ENCODE measurements around the gene OBSCN. TPM values are rescaled to one million over a fixed set of nuclear protein-coding genes. Genes with fewer than 3 reads are reported as not detected.
A peak's percentile ranks its signal among the peaks of the same experiment; 100 is the strongest.

OBSCN gene
- total RNA-seq, 1 donor from 2014 or later = 15.2 TPM

DNA sequence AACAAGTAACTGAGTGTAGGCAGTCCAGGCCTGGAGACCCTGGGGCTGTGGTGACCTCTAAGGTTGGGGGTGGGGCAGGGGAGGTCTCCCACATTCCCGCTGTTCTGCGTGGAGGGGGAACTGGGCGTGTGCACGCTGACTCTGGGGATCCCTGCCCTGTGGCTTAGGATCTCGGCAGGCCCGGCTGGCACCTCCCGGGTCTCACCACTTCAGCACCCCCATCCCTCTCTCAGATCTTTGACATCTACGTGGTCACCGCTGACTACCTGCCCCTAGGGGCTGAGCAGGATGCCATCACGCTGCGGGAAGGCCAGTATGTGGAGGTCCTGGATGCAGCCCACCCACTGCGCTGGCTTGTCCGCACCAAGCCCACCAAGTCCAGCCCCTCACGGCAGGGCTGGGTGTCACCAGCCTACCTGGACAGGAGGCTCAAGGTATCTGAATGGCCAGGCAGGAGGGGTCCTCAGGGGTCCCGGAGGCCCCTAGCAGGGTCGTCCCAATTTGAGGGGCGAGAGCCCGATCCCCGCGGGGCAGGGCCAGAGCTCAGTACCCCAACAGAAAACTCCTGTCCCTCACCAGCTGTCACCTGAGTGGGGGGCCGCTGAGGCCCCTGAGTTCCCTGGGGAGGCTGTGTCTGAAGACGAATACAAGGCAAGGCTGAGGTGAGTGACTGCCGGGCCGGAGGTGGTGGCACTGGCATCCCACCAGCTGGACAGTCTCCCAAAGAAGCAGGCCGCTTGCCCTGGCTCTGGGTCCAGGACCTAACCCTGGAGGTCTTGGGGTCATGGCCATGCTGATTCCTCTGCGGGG lies 130.1 kb downstream of the OBSCN start:
- Mint-ChIP-seq H3K27me3 (ENCODE audit: unreplicated experiment) (no peaks in the 10 kb centered on the region), H3K36me3 (ENCODE audit: unreplicated experiment) (no peaks in the 10 kb centered on the region), H3K4me1 (ENCODE audit: unreplicated experiment) (no peaks in the 10 kb centered on the region), H3K27ac (ENCODE audit: unreplicated experiment) (no peak overlapping the region), H3K9me3 (ENCODE audit: unreplicated experiment) (no peaks in the 10 kb centered on the region), H3K4me3 (ENCODE audit: unreplicated experiment) (no peak overlapping the region)
- TF ChIP-seq CTCF (IDR thresholded peaks at IDR 0.05) = no peak
- peak; percentile 81 for DNase-seq (ENCODE audit: extremely low spot score, unreplicated experiment)

GRCh38 chr1:228338521-228339051 lies 130.7 kb downstream of the OBSCN start:
- TF ChIP-seq CTCF (IDR thresholded peaks at IDR 0.05) = no peak
- peak; percentile 82 for DNase-seq (ENCODE audit: extremely low spot score, unreplicated experiment)
- no peaks in the 10 kb centered on the region for H3K4me1 Mint-ChIP-seq (ENCODE audit: unreplicated experiment)
- H3K27ac Mint-ChIP-seq (ENCODE audit: unreplicated experiment) = no peak overlapping the region
- H3K9me3 Mint-ChIP-seq (ENCODE audit: unreplicated experiment) = no peaks in the 10 kb centered on the region
- H3K4me3 Mint-ChIP-seq (ENCODE audit: unreplicated experiment) = no peak overlapping the region
- no peaks in the 10 kb centered on the region for H3K36me3 Mint-ChIP-seq (ENCODE audit: unreplicated experiment)
- no peaks in the 10 kb centered on the region for H3K27me3 Mint-ChIP-seq (ENCODE audit: unreplicated experiment)

DNA sequence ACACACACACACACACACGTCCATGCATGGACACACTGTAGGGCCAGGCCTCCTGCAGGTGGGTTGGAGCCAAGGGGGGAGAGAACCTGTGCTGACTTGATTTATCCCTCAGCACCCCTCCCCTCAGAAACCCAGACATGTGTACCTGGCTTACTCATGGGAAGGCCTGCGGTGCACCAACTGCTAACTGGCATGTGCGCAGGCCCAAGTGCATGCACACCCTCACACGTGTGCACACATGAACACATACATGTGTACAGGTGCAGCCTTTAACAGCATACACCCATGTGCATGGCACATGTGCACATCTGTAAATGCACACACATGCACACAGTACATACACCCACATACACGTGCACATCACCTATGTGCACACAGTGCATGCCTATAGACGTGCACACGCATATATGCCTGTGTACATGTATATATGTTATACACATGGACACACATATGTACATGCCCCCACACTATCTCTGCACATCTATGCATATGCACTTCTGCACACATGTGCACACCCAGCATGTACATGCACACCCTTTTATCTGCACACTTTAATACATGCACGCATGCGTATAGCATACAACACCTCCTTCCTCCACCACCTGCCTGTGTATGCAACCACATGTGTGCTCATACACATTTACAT lies 131.3 kb downstream of the OBSCN start:
- no peak overlapping the region for H3K27ac Mint-ChIP-seq (ENCODE audit: unreplicated experiment)
- no peak for DNase-seq (ENCODE audit: extremely low spot score, unreplicated experiment)
- H3K9me3 Mint-ChIP-seq (ENCODE audit: unreplicated experiment) = no peaks in the 10 kb centered on the region
- H3K4me1 Mint-ChIP-seq (ENCODE audit: unreplicated experiment) = no peaks in the 10 kb centered on the region
- no peak for TF ChIP-seq CTCF (IDR thresholded peaks at IDR 0.05)
- no peak overlapping the region for H3K4me3 Mint-ChIP-seq (ENCODE audit: unreplicated experiment)
- no peaks in the 10 kb centered on the region for H3K27me3 Mint-ChIP-seq (ENCODE audit: unreplicated experiment)
- no peaks in the 10 kb centered on the region for H3K36me3 Mint-ChIP-seq (ENCODE audit: unreplicated experiment)

GRCh38 chr1:228339766-228340685 lies 132.2 kb downstream of the OBSCN start:
- no peaks in the 10 kb centered on the region for H3K36me3 Mint-ChIP-seq (ENCODE audit: unreplicated experiment)
- no peak for TF ChIP-seq CTCF (IDR thresholded peaks at IDR 0.05)
- H3K9me3 Mint-ChIP-seq (ENCODE audit: unreplicated experiment) = no peaks in the 10 kb centered on the region
- H3K27me3 Mint-ChIP-seq (ENCODE audit: unreplicated experiment) = no peaks in the 10 kb centered on the region
- no peak overlapping the region for H3K4me3 Mint-ChIP-seq (ENCODE audit: unreplicated experiment)
- H3K27ac Mint-ChIP-seq (ENCODE audit: unreplicated experiment) = no peak overlapping the region
- DNase-seq (ENCODE audit: extremely low spot score, unreplicated experiment) = peak; percentile 80
- peaks cover 6% of the 10 kb centered on the region for H3K4me1 Mint-ChIP-seq (ENCODE audit: unreplicated experiment)
